ENCODE results near the gene ZNF22. TPM values are rescaled to one million over a fixed set of nuclear protein-coding genes. Genes with fewer than 3 reads are reported as not detected.

The ZNF22 gene
- total RNA-seq, 1 experiment from 2014 or later = 13.5 TPM

- Histone ChIP-seq H3K4me2 (ENCODE audit: low read length) (peak overlapping the region; percentile 89), H3K4me1 (ENCODE audit: control insufficient read depth in 1 of 2, insufficient read depth in 2 of 2, low read length in 2 of 2) (peaks cover 41 to 55% of the 10 kb centered on the region in 2 experiments), H3K36me3 (ENCODE audit: control insufficient read depth in 1 of 2, insufficient read depth in 2 of 2, low read length in 2 of 2) (no peaks in the 10 kb centered on the region), H3K9me3 (ENCODE audit: control insufficient read depth in 1 of 2, insufficient read depth in 1 of 2, low read depth in 1 of 2, low read length in 2 of 2) (no peaks in the 10 kb centered on the region), H3K79me2 (ENCODE audit: insufficient read depth, low read length) (no peaks in the 10 kb centered on the region), H4K20me1 (ENCODE audit: insufficient read depth) (no peaks in the 10 kb centered on the region), H3K27ac (ENCODE audit: low read depth, low read length) (peak overlapping the region; percentile 80; the same call in 1 of the 2 replicates), H3K4me3 (replicated peaks in 1 of 2; ENCODE audit: low read depth in 1 of 2, low read length in 2 of 2) (no peak overlapping the region), H3K9me2 (ENCODE audit: insufficient read depth) (no peaks in the 10 kb centered on the region), H2AFZ (ENCODE audit: low read depth, low read length, poor library complexity, severe bottlenecking) (no peak overlapping the region), H3K27me3 (ENCODE audit: insufficient read depth, low read length) (no peaks in the 10 kb centered on the region), H3K9ac (ENCODE audit: low read length) (peak overlapping the region; percentile 50)
- POLR2A ChIA-PET = interaction anchor here (1.0 to 1.1 kb wide), 2 partner anchors 13 to 49 kb away, joined by 3 to 4 read pairs; no protein-coding TSS in a partner anchor
- intact Hi-C loops (cut with micrococcal nuclease) = no loop called here
- no peak for ATAC-seq
- CTCF ChIA-PET = interaction anchor here (1.1 kb wide), 1 partner anchor 13 kb away, joined by 3 read pairs; no protein-coding TSS in a partner anchor
- RAD21 ChIA-PET (ENCODE audit: low non-redundant PET in 1 of 2, low total read pairs in 2 of 2, uncharacterized antibody in 2 of 2, unreplicated experiment in 2 of 2) = no interaction called here
- DNase-seq (ENCODE audit: low read depth, low spot score) = no peak
- TF ChIP-seq EZH2phosphoT487 (IDR thresholded peaks at IDR 0.05; ENCODE audit: borderline replicate concordance) (no peak), RAD21 (IDR thresholded peaks at IDR 0.05; ENCODE audit: low read depth) (no peak), FOSL1 (IDR thresholded peaks at IDR 0.05; ENCODE audit: low read depth) (no peak), TCF7L2 (IDR thresholded peaks at IDR 0.05; ENCODE audit: borderline replicate concordance, extremely low read depth, insufficient read depth, insufficient read length) (no peak), ATF3 (IDR thresholded peaks at IDR 0.05) (no peak), EZH2 (IDR thresholded peaks at IDR 0.05) (no peak), CEBPB (IDR thresholded peaks at IDR 0.05; ENCODE audit: low read depth) (no peak), ZFX (IDR thresholded peaks at IDR 0.05) (no peak), POLR2AphosphoS5 (IDR thresholded peaks at IDR 0.05; ENCODE audit: low read depth, low read length) (no peak), SRF (IDR thresholded peaks at IDR 0.05; ENCODE audit: low read depth) (no peak), SIN3A (IDR thresholded peaks at IDR 0.05; ENCODE audit: low read depth) (no peak), MAX (IDR thresholded peaks at IDR 0.05) (no peak), SP1 (IDR thresholded peaks at IDR 0.05; ENCODE audit: low read depth) (no peak), JUND (IDR thresholded peaks at IDR 0.05) (no peak), ZNF274 (IDR thresholded peaks at IDR 0.05; ENCODE audit: low read depth, low read length) (no peak), YY1 (IDR thresholded peaks at IDR 0.05; ENCODE audit: extremely low read depth, insufficient replicate concordance, low read depth, low read length) (no peak), ZBTB33 (IDR thresholded peaks at IDR 0.05; ENCODE audit: extremely low read depth, insufficient replicate concordance, low read length) (no peak), EGR1 (IDR thresholded peaks at IDR 0.05; ENCODE audit: low read depth) (no peak), CBX3 (IDR thresholded peaks at IDR 0.05; ENCODE audit: low read depth) (no peak)
- BruUV-seq (replicated peaks) = no TSS peak
Observed at GRCh38 chr10:44982114-44982460, 18.6 kb upstream of the ZNF22 start.
